ENCODE results near the gene TMEM63B. TPM values are rescaled to one million over a fixed set of nuclear protein-coding genes. Genes with fewer than 3 reads are reported as not detected.

Gene TMEM63B
- total RNA-seq, 2 donors from 2014 or later, result 64.6 to 65.2 TPM

GRCh38 chr6:44135875-44136274 lies 8.5 kb downstream of the TMEM63B start:
- Histone ChIP-seq H3K27me3 (ENCODE audit: control insufficient read depth, insufficient read depth, low read length, poor library complexity, severe bottlenecking) (no peaks in the 10 kb centered on the region), H3K27ac (ENCODE audit: low read depth, low read length) (no peak overlapping the region), H3K9ac (ENCODE audit: extremely low read depth, low read length, poor library complexity, severe bottlenecking) (no peak overlapping the region), H3K4me3 (ENCODE audit: low read length) (no peak overlapping the region), H3K36me3 (ENCODE audit: control insufficient read depth, insufficient read depth, low read length) (peaks cover 17% of the 10 kb centered on the region), H3K9me3 (ENCODE audit: control insufficient read depth, low read length) (no peaks in the 10 kb centered on the region), H3K4me1 (ENCODE audit: control insufficient read depth, insufficient read depth, low read length) (no peaks in the 10 kb centered on the region)
- H3K27me3 Mint-ChIP-seq (ENCODE audit: insufficient read depth), result no peaks in the 10 kb centered on the region
- H3K36me3 Mint-ChIP-seq (ENCODE audit: low read depth), result peaks cover 40% of the 10 kb centered on the region
- no peak overlapping the region for H3K27ac Mint-ChIP-seq
- 71 to 85% methylated on average over 1 to 6 of the region's 7 CpGs for WGBS, 2 experiments (ENCODE audit: insufficient coverage in 1 of 2, insufficient read length in 1 of 2)
- H3K4me3 Mint-ChIP-seq, result no peak overlapping the region
- no peaks in the 10 kb centered on the region for H3K9me3 Mint-ChIP-seq
- no peak for DNase-seq
- peak; percentile 52 for TF ChIP-seq CTCF (conservative IDR thresholded peaks at IDR 0.05)
- H3K4me1 Mint-ChIP-seq, result peaks cover 19% of the 10 kb centered on the region

GRCh38 chr6:44138717-44139350 lies 11.5 kb downstream of the TMEM63B start:
- Mint-ChIP-seq H3K4me1 (peaks cover 6% of the 10 kb centered on the region), H3K4me3 (no peak overlapping the region), H3K36me3 (ENCODE audit: low read depth) (peaks cover 64% of the 10 kb centered on the region), H3K27ac (no peak overlapping the region), H3K9me3 (no peaks in the 10 kb centered on the region), H3K27me3 (ENCODE audit: insufficient read depth) (no peaks in the 10 kb centered on the region)
- DNase-seq, result no peak
- Histone ChIP-seq H3K4me3 (ENCODE audit: low read length) (no peak overlapping the region), H3K27ac (ENCODE audit: low read depth, low read length) (no peak overlapping the region), H3K9ac (ENCODE audit: extremely low read depth, low read length, poor library complexity, severe bottlenecking) (no peak overlapping the region), H3K9me3 (ENCODE audit: control insufficient read depth, low read length) (no peaks in the 10 kb centered on the region), H3K4me1 (ENCODE audit: control insufficient read depth, insufficient read depth, low read length) (no peaks in the 10 kb centered on the region), H3K27me3 (ENCODE audit: control insufficient read depth, insufficient read depth, low read length, poor library complexity, severe bottlenecking) (no peaks in the 10 kb centered on the region), H3K36me3 (ENCODE audit: control insufficient read depth, insufficient read depth, low read length) (peaks cover 40% of the 10 kb centered on the region)
- TF ChIP-seq CTCF (conservative IDR thresholded peaks at IDR 0.05), result no peak
- 71 to 89% methylated on average over 3 to 6 of the region's 6 CpGs for WGBS, 2 experiments (ENCODE audit: insufficient coverage in 1 of 2, insufficient read length in 1 of 2)

- Histone ChIP-seq H3K4me1 (ENCODE audit: control insufficient read depth, insufficient read depth, low read length) (no peaks in the 10 kb centered on the region), H3K27ac (ENCODE audit: low read depth, low read length) (no peak overlapping the region), H3K9ac (ENCODE audit: extremely low read depth, low read length, poor library complexity, severe bottlenecking) (no peak overlapping the region), H3K9me3 (ENCODE audit: control insufficient read depth, low read length) (no peaks in the 10 kb centered on the region), H3K36me3 (ENCODE audit: control insufficient read depth, insufficient read depth, low read length) (peaks cover 46% of the 10 kb centered on the region), H3K4me3 (ENCODE audit: low read length) (no peak overlapping the region), H3K27me3 (ENCODE audit: control insufficient read depth, insufficient read depth, low read length, poor library complexity, severe bottlenecking) (no peaks in the 10 kb centered on the region)
- DNase-seq, result no peak
- Mint-ChIP-seq H3K27ac (no peak overlapping the region), H3K27me3 (ENCODE audit: insufficient read depth) (no peaks in the 10 kb centered on the region), H3K4me3 (no peak overlapping the region), H3K36me3 (ENCODE audit: low read depth) (peaks cover 69% of the 10 kb centered on the region), H3K9me3 (no peaks in the 10 kb centered on the region), H3K4me1 (peaks cover 2% of the 10 kb centered on the region)
- no peak for TF ChIP-seq CTCF (conservative IDR thresholded peaks at IDR 0.05)
- 91% methylated on average over 10 of the region's 10 CpGs; no CpG with 5 or more reads in 1 of the 2 experiments for WGBS, 2 experiments (ENCODE audit: insufficient coverage in 1 of 2, insufficient read length in 1 of 2)
Measured at GRCh38 chr6:44139351-44139743, 12.0 kb downstream of the TMEM63B start.

Measured in endodermal cell (in vitro differentiated cells).